Endothelial cell of umbilical vein (primary cell): ENCODE data around the gene SMARCD3. TPM values are rescaled to one million over a fixed set of nuclear protein-coding genes. Genes with fewer than 3 reads are reported as not detected.

ENCODE experiments used
- BruUV-seq: library from RNA; stranded (reverse); fragments of 400-500 nt; replicated peaks from 2 replicates; lab custom pipeline; 2021; lab: Mats Ljungman, UMichigan
- CTCF ChIA-PET: fragments of 300-600, 350-600 bp; sonication (Branson Sonifier 250); formaldehyde crosslinking; loops from one replicate; lab custom pipeline; 2021; ENCODE audit warnings: antibody characterized with exemption, inconsistent platforms; lab: Charles Lee
- POLR2A ChIA-PET: fragments of 300-600, 350-600 bp; sonication (Branson Sonifier 250); formaldehyde crosslinking; loops from one replicate; lab custom pipeline; 2021; ENCODE audit warnings: antibody characterized with exemption, inconsistent platforms; lab: Charles Lee
- DNase-seq: peaks from one replicate; pipeline ENCODE4 v3.0.0-alpha.2; 2011; ENCODE audit warnings: low read depth, low spot score
- FAIRE-seq: peaks from 2 replicates; lab custom pipeline; 2011; peaks lifted over from hg19 to GRCh38; lab: Jason Lieb, UNC
- H2AFZ ChIP-seq: 2 replicates; pipeline ENCODE4 v1.6.0; 2012; ENCODE audit warnings: low read depth, low read length, control low read depth, inconsistent platforms
- H3K27ac ChIP-seq: 2 replicates; pipeline ENCODE4 v1.5.1; 2011; ENCODE audit warnings: low read depth, mild to moderate bottlenecking, control low read depth, low read length, moderate library complexity; ENCODE audit not compliant: insufficient read depth
- H3K27me3 ChIP-seq, 2 experiments: 2 replicates each; pipeline versions ENCODE4 v1.6.0 to v1.6.1; 2011; ENCODE audit warnings: low read length in 2 of 2, mixed read lengths in 1 of 2; ENCODE audit not compliant: control insufficient read depth in 2 of 2, insufficient read depth in 2 of 2
- H3K36me3 ChIP-seq, 2 experiments: 2 replicates in 1 of 2; 3 replicates in 1 of 2; pipeline ENCODE4 v1.5.1; 2011; ENCODE audit warnings: low read length in 2 of 2, mild to moderate bottlenecking in 1 of 2, moderate library complexity in 1 of 2; ENCODE audit not compliant: control insufficient read depth in 2 of 2, insufficient read depth in 2 of 2; ENCODE audit errors: extremely low read depth in 1 of 2
- H3K4me1 ChIP-seq: 3 replicates; pipeline ENCODE4 v1.5.1; 2011; ENCODE audit warnings: mild to moderate bottlenecking, low read length; ENCODE audit not compliant: control insufficient read depth, insufficient read depth; ENCODE audit errors: extremely low read depth
- H3K4me2 ChIP-seq: 2 replicates; pipeline ENCODE4 v1.6.1; 2011; ENCODE audit warnings: low read length, control low read depth, mixed read lengths; ENCODE audit not compliant: insufficient read depth
- H3K4me3 ChIP-seq, 3 experiments: fragments of 200-600 bp in 1 of 3; sonication (generic), shearing (Covaris generic) in 1 of 3; replicated peaks in 1 of 3; 2 replicates each; pipeline ENCODE4 v1.5.1; 2011 to 2016; ENCODE audit warnings: control low read depth in 3 of 3, low read length in 3 of 3, mild to moderate bottlenecking in 2 of 3, inconsistent platforms in 1 of 3, low read depth in 1 of 3, moderate library complexity in 1 of 3; ENCODE audit not compliant: insufficient read depth in 1 of 3
- H3K79me2 ChIP-seq: 2 replicates; pipeline ENCODE4 v1.6.0; 2012; ENCODE audit warnings: low read length, inconsistent platforms; ENCODE audit not compliant: control insufficient read depth, insufficient read depth
- H3K9ac ChIP-seq: replicated peaks from 2 replicates; pipeline ENCODE3; 2011; ENCODE audit warnings: low read length, control low read depth; ENCODE audit not compliant: insufficient read depth; ENCODE audit errors: extremely low read depth
- H3K9me1 ChIP-seq: replicated peaks from 3 replicates; pipeline ENCODE4 v1.6.0; 2011; ENCODE audit warnings: mild to moderate bottlenecking, low read length; ENCODE audit not compliant: control insufficient read depth, insufficient read depth; ENCODE audit errors: extremely low read depth
- H3K9me3 ChIP-seq: replicated peaks from 2 replicates; pipeline ENCODE4 v1.5.1; 2012; ENCODE audit warnings: low read length, inconsistent platforms; ENCODE audit not compliant: control insufficient read depth, insufficient read depth
- H4K20me1 ChIP-seq: replicated peaks from 2 replicates; pipeline ENCODE3; 2011; ENCODE audit warnings: mild to moderate bottlenecking, low read length; ENCODE audit not compliant: control insufficient read depth, insufficient read depth; ENCODE audit errors: extremely low read depth
- CTCF ChIP-seq, 2 donors: IDR thresholded peaks; 1 replicate in 1 of 2; 2 replicates in 1 of 2; pipeline ENCODE4 v1.5.1; 2011; ENCODE audit warnings: low read length in 2 of 2, mild to moderate bottlenecking in 2 of 2, moderate library complexity in 2 of 2, control low read depth in 1 of 2, inconsistent platforms in 1 of 2, low read depth in 1 of 2; ENCODE audit not compliant: insufficient read depth in 1 of 2; ENCODE audit errors: extremely low read depth in 1 of 2
- EZH2 ChIP-seq: IDR thresholded peaks from 2 replicates; pipeline ENCODE4 v1.6.1; 2012; ENCODE audit warnings: borderline replicate concordance, low read depth, mild to moderate bottlenecking, moderate library complexity, low read length, inconsistent platforms; ENCODE audit not compliant: severe bottlenecking
- FOS ChIP-seq: IDR thresholded peaks from 2 replicates; pipeline ENCODE4 v1.6.1; 2011; ENCODE audit warnings: mild to moderate bottlenecking, low read length, moderate library complexity, borderline replicate concordance; ENCODE audit not compliant: insufficient read depth
- GATA2 ChIP-seq: IDR thresholded peaks from 2 replicates; pipeline ENCODE4 v1.7.0; 2011; ENCODE audit warnings: low read depth, mild to moderate bottlenecking, moderate library complexity, mixed read lengths, low read length; ENCODE audit not compliant: insufficient read length, insufficient read depth
- JUN ChIP-seq: IDR thresholded peaks from 2 replicates; pipeline ENCODE4 v1.6.1; 2011; ENCODE audit warnings: borderline replicate concordance, low read depth; ENCODE audit not compliant: insufficient read length, insufficient read depth
- MAX ChIP-seq: IDR thresholded peaks from 2 replicates; pipeline ENCODE4 v1.6.1; 2011; ENCODE audit not compliant: insufficient read depth, insufficient read length
- MYC ChIP-seq: IDR thresholded peaks from one replicate; pipeline ENCODE4 v1.6.1; 2011; ENCODE audit warnings: mild to moderate bottlenecking, low read depth, low read length
- POLR2A ChIP-seq: IDR thresholded peaks from 2 replicates; pipeline ENCODE4 v1.6.1; 2012; ENCODE audit warnings: low read depth, mild to moderate bottlenecking, control low read depth, low read length
- POLR2AphosphoS5 ChIP-seq: IDR thresholded peaks from 2 replicates; pipeline ENCODE4 v1.6.1; 2012; ENCODE audit warnings: low read depth, mild to moderate bottlenecking, control low read depth, low read length, moderate library complexity; ENCODE audit not compliant: insufficient read depth
- dilution Hi-C: fragments of 300-500 bp; cut with MboI; formaldehyde crosslinking; loops from one replicate; pipeline ENCODE4 v1.15.0; 2019; ENCODE audit warnings: low sequenced_read_pairs; ENCODE audit not compliant: extremely low pct_ligation_motif_present
- intact Hi-C: fragments of 100-400 bp; cut with micrococcal nuclease; formaldehyde crosslinking; loops from one replicate; pipeline ENCODE4 v1.10.0; 2022
- polyA plus RNA-seq, 4 experiments: library from polyadenylated mRNA; depleted of rRNA in 3 of 4; stranded (reverse) in 3 of 4; unstranded in 1 of 4; fragments of >200 nt; gene quantifications; 2 replicates each; pipeline versions ENCODE4 v1.2.1 to v1.2.3, GENCODE V29; 2011 to 2012; ENCODE audit warnings: missing spikeins in 1 of 4
- total RNA-seq: library from RNA; stranded (reverse); gene quantifications from 2 replicates; pipeline ENCODE4 v1.2.3, GENCODE V29; 2021

The SMARCD3 gene
- total and polyA plus RNA-seq, 2 donors (not counting 3 experiments of a cell fraction or from before 2014, with no cell fraction given), result 6.1 to 8.5 TPM

GRCh38 chr7:151265351-151265931 is 16.9 kb upstream of the SMARCD3 start:
- dilution Hi-C loops, result no loop called here
- H3K36me3 ChIP-seq, result no peaks in the 10 kb centered on the region
- H2AFZ ChIP-seq, result no peak overlapping the region
- H3K9me1 ChIP-seq, result no peaks in the 10 kb centered on the region
- no TSS peak for BruUV-seq
- H4K20me1 ChIP-seq, result no peaks in the 10 kb centered on the region
- H3K27ac ChIP-seq, result no peak overlapping the region
- no peaks in the 10 kb centered on the region for H3K79me2 ChIP-seq
- H3K9me3 ChIP-seq, result no peaks in the 10 kb centered on the region
- no peak overlapping the region for H3K9ac ChIP-seq
- peaks cover 0 to 11% of the 10 kb centered on the region in 2 experiments for H3K27me3 ChIP-seq
- H3K4me2 ChIP-seq, result no peak overlapping the region
- no peaks in the 10 kb centered on the region for H3K4me1 ChIP-seq
- POLR2A ChIA-PET, result no interaction called here
- FAIRE-seq, result no peak
- DNase-seq, result no peak
- intact Hi-C loops, result no loop called here
- CTCF ChIA-PET, result no interaction called here
- TF ChIP-seq MYC, result no peak
- no peak for TF ChIP-seq EZH2
- TF ChIP-seq MAX, result no peak
- TF ChIP-seq CTCF (IDR thresholded peaks at IDR 0.05; ENCODE audit: extremely low read depth in 1 of 2, insufficient read depth in 1 of 2, low read depth in 1 of 2, low read length in 2 of 2), result no peak
- no peak for TF ChIP-seq JUN
- no peak for TF ChIP-seq FOS
- no peak for TF ChIP-seq POLR2AphosphoS5
- no peak for TF ChIP-seq POLR2A
- TF ChIP-seq GATA2, result no peak
- H3K4me3 ChIP-seq, result no peak overlapping the region
